CD4-positive, alpha-beta T cell treated with Interleukin-17A for 1 hour (primary cell): ENCODE results near the gene CCR5.
A peak's percentile ranks its signal among the peaks of the same experiment; 100 is the strongest.

ENCODE experiments used
- DNase-seq: peaks from one replicate; pipeline ENCODE4 v3.0.0-alpha.2; 2020

The CCR5 gene

DNA sequence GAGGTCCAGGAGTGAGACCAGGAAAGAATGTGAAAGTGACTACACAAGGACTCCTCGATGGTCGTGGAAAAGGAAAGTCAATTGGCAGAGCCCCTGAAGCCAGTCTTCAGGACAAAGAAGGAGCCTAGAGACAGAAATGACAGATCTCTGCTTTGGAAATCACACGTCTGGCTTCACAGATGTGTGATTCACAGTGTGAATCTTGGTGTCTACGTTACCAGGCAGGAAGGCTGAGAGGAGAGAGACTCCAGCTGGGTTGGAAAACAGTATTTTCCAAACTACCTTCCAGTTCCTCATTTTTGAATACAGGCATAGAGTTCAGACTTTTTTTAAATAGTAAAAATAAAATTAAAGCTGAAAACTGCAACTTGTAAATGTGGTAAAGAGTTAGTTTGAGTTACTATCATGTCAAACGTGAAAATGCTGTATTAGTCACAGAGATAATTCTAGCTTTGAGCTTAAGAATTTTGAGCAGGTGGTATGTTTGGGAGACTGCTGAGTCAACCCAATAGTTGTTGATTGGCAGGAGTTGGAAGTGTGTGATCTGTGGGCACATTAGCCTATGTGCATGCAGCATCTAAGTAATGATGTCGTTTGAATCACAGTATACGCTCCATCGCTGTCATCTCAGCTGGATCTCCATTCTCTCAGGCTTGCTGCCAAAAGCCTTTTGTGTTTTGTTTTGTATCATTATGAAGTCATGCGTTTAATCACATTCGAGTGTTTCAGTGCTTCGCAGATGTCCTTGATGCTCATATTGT lies 10.8 kb upstream of the CCR5 start:
- no peak for DNase-seq

DNA sequence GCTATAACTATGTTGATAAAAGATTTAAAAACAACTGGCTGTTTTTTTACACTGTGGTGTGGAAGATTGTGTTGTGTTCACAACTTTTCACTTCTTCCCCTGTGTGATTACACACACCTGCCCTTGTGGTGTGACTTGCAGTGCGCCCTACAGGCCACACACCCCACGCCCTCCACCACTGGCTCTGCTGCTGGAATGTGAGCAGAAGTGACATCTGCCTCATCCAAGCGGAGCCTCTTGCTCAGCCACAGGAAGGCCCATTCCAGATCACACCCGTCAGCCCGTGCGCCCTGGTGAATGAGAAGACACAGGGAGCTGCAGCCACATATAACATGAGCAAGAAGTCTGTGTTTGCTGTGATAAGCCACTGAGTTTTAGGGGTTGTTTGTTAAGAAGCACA lies 9.8 kb upstream of the CCR5 start:
- DNase-seq, result no peak

DNA sequence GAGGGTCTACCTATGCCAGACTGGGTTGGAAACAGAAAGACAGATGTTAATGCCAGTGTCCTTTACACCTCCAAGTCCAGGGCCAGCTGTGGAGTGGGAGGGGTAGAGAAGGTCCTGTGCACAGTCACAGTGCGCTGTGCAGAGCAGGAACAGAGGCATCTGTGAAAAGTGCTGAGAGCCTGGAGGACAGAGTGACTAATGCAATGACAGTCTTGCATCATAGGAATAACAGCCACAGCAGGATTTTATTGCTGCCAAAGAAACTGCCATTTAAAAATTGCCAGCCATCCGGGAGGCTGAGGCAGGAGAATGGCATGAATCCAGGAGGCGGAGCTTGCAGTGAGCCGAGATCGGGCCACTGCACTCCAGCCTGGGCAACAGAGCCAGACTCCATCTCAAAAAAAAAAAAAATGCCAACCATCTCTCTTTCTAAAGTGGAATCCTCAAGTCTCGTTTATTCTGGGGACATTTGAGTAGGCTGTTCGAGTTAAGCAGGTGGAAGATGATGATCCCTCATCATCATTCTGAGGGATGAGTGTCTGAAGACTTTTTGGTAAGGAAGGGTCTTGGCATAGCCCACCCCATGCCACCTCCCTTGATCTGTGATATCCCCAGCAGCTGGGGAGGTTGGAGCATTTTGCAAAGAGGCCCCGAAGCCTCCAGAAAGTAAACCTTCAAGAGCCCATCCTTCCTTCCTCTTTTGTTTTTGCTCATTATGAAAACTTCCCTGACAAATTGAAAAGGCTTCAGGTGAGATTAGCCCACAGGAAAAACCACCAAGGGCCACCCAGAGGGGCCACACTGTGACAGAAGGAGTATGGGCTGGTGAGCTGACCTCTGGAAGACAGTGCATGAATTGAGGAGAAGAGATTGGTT lies 9.1 kb upstream of the CCR5 start:
- no peak for DNase-seq

DNA sequence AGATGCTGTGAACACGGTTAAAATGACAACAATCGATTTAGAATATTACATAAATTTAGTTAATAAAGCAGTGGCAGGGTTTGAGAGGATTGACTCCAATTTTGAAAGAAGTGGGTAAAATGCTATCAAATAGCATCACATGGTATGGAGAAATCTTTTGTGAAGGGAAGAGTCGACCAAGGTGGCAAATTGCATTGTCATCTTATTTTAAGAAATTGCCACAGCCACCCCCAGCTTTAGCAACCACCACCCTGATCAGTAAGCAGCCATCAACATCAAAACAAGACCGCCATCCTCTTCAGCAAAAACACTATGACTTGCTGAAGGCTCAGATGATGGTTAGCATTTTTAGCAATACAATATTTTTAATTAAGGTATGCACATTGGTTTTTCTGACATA lies 5.7 kb upstream of the CCR5 start:
- no peak for DNase-seq

DNA sequence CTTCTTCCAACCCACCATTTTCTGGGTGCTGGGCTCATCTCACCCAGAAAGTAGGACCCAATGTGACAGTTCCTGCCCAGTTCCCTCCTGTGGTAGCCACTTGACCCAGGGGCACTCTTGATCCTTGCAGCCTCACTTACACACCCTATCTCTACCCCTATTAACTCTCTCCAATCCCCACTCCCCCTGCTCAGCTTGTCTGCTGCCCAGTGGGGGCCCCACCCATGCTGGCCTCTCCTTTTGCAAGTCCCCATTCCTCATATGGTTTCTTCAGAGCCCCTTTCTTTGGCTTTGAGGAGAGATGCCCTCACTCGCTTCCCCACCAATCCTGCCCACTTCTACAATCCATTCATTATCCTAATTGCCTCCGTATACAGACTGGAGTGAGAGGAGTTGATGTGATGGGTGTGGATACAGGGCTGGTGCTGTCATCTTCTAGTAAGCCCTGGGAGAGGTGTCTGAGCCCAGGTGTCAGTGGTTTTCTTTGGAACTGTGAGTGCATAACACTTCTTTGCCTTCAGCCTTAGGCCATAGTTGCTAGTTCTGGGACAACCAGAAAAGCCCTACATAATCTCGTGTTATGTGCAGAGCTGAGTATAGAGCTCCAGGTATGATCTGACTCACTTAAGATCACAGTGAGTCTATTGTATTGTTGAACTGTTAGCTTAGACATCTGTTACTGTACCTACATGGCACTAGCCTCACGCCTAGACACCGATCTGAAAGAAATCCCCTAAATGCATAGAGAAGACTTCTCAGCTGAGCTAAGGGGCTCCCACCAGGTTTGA lies 4.8 kb upstream of the CCR5 start:
- DNase-seq, result no peak

DNA sequence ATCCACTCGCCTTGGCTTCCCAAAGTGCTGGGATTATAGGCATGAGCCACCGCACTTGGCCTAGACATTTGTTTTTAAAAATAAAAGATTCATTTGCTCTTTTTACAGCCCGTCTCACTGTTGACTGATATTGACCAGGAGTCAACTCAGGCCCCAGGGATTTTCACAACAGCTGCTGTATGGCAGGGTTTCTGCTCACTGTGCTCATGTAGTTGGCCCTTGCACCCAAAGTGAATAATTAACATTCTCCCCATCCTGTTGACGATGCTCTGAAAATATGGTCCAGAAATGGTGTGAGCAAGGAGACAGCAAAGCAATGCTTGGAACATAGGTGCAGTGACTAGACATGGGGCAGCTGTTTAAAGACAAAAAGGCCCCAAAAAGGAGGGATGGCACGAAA lies 2.9 kb upstream of the CCR5 start:
- DNase-seq, result no peak

DNA sequence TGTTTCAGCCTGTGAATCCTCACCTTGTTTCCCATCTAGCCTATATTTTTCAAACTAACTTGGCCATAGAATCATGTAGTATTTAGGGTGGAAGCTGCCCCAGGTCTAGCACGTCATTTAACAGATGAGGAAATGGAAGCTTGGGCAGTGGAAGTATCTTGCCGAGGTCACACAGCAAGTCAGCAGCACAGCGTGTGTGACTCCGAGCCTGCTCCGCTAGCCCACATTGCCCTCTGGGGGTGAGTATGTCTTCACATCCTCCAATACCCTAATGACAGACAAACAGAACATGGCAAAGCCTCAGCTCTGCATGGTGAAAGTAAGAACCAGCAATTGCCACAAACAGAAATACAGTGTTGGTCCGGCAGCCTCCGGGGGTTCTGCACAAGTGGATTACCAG lies 2.2 kb upstream of the CCR5 start:
- DNase-seq, result peak; percentile 82

DNA sequence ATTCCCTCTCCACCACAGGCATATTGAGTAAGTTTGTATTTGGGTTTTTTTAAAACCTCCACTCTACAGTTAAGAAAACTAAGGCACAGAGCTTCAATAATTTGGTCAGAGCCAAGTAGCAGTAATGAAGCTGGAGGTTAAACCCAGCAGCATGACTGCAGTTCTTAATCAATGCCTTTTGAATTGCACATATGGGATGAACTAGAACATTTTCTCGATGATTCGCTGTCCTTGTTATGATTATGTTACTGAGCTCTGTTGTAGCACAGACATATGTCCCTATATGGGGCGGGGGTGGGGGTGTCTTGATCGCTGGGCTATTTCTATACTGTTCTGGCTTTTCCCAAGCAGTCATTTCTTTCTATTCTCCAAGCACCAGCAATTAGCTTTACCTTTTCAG lies 1.6 kb upstream of the CCR5 start:
- no peak for DNase-seq

DNA sequence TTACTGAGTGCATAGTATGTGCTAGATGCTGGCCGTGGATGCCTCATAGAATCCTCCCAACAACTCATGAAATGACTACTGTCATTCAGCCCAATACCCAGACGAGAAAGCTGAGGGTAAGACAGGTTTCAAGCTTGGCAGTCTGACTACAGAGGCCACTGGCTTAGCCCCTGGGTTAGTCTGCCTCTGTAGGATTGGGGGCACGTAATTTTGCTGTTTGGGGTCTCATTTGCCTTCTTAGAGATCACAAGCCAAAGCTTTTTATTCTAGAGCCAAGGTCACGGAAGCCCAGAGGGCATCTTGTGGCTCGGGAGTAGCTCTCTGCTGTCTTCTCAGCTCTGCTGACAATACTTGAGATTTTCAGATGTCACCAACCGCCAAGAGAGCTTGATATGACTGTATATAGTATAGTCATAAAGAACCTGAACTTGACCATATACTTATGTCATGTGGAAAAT lies 1.0 kb upstream of the CCR5 start:
- no peak for DNase-seq

DNA sequence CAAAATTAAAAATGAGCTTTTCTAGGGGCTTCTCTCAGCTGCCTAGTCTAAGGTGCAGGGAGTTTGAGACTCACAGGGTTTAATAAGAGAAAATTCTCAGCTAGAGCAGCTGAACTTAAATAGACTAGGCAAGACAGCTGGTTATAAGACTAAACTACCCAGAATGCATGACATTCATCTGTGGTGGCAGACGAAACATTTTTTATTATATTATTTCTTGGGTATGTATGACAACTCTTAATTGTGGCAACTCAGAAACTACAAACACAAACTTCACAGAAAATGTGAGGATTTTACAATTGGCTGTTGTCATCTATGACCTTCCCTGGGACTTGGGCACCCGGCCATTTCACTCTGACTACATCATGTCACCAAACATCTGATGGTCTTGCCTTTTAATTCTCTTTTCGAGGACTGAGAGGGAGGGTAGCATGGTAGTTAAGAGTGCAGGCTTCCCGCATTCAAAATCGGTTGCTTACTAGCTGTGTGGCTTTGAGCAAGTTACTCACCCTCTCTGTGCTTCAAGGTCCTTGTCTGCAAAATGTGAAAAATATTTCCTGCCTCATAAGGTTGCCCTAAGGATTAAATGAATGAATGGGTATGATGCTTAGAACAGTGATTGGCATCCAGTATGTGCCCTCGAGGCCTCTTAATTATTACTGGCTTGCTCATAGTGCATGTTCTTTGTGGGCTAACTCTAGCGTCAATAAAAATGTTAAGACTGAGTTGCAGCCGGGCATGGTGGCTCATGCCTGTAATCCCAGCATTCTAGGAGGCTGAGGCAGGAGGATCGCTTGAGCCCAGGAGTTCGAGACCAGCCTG lies 984 bp downstream of the CCR5 start:
- DNase-seq, result no peak

DNA sequence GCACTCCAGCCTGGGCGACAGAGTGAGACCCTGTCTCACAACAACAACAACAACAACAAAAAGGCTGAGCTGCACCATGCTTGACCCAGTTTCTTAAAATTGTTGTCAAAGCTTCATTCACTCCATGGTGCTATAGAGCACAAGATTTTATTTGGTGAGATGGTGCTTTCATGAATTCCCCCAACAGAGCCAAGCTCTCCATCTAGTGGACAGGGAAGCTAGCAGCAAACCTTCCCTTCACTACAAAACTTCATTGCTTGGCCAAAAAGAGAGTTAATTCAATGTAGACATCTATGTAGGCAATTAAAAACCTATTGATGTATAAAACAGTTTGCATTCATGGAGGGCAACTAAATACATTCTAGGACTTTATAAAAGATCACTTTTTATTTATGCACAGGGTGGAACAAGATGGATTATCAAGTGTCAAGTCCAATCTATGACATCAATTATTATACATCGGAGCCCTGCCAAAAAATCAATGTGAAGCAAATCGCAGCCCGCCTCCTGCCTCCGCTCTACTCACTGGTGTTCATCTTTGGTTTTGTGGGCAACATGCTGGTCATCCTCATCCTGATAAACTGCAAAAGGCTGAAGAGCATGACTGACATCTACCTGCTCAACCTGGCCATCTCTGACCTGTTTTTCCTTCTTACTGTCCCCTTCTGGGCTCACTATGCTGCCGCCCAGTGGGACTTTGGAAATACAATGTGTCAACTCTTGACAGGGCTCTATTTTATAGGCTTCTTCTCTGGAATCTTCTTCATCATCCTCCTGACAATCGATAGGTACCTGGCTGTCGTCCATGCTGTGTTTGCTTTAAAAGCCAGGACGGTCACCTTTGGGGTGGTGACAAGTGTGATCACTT lies 2.0 kb downstream of the CCR5 start:
- peak; percentile 59 for DNase-seq

DNA sequence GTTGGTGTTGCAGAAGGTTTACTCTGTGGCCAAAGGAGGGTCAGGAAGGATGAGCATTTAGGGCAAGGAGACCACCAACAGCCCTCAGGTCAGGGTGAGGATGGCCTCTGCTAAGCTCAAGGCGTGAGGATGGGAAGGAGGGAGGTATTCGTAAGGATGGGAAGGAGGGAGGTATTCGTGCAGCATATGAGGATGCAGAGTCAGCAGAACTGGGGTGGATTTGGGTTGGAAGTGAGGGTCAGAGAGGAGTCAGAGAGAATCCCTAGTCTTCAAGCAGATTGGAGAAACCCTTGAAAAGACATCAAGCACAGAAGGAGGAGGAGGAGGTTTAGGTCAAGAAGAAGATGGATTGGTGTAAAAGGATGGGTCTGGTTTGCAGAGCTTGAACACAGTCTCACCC lies 4.0 kb downstream of the CCR5 start:
- no peak for DNase-seq

DNA sequence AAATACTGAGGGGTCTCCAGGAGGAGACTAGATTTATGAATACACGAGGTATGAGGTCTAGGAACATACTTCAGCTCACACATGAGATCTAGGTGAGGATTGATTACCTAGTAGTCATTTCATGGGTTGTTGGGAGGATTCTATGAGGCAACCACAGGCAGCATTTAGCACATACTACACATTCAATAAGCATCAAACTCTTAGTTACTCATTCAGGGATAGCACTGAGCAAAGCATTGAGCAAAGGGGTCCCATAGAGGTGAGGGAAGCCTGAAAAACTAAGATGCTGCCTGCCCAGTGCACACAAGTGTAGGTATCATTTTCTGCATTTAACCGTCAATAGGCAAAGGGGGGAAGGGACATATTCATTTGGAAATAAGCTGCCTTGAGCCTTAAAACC lies 4.5 kb downstream of the CCR5 start:
- DNase-seq, result no peak

DNA sequence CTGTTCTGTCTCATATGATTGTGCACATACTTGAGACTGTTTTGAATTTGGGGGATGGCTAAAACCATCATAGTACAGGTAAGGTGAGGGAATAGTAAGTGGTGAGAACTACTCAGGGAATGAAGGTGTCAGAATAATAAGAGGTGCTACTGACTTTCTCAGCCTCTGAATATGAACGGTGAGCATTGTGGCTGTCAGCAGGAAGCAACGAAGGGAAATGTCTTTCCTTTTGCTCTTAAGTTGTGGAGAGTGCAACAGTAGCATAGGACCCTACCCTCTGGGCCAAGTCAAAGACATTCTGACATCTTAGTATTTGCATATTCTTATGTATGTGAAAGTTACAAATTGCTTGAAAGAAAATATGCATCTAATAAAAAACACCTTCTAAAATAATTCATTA lies 5.1 kb downstream of the CCR5 start:
- no peak for DNase-seq

DNA sequence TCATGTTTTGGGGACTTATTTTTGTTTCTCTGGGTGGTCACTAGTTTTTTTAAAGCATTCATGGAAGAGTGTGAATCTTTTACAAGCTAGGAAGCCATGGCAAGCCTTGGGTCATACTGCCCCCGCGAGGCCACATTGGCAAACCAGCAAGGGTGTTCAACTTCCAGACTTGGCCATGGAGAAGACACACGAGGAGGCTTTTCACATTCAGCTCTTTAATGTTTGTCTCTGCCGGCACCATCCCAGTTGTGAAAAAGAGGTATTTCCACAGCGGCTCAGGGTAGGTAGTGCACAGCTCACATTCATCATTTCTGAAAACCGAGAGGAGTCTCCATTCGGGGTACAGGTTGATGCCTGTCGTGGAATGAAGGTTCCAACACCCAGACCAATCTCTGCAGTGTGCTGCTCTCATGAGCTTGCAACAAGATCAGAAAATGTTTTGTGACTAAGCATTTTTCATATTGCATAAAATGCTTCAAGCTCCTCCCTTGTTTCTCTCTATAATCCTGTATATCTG lies 7.7 kb downstream of the CCR5 start:
- DNase-seq, result peak; percentile 72

DNA sequence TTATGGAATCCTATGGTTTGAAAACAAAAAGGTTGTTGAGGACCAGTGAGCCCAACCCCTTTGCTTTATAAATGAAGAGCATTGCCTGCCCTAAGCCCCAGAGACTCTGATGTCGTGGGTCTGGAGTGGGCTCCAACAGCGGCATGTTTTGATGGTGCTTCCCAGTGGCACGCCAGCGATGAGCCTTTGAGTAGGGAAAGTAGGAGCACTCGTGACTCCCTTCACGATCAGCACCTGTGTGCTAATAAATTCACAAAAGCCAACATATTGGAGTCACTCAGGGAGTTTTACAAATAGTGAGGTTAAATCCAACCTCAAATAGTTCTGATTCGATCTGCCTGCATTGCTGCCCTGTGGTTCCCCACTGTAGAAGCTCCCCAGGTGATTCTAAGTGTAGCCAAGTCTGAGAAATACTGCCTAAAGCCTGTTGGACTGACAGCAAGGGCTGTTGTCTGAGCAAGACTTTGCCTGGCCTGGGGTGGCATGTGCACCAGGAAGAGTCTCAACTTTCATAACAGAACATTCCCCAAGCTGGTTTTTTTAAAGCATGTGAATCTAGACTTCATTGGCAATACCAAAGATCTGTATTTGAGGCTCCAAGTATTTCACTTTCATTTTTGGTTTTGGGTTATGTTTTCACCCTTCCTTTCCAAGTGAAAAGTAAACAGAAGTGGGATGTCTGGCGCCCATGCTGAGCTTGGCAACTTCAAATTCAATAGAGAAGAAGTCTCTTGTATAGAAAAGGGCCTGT lies 9.9 kb downstream of the CCR5 start:
- DNase-seq, result no peak

DNA sequence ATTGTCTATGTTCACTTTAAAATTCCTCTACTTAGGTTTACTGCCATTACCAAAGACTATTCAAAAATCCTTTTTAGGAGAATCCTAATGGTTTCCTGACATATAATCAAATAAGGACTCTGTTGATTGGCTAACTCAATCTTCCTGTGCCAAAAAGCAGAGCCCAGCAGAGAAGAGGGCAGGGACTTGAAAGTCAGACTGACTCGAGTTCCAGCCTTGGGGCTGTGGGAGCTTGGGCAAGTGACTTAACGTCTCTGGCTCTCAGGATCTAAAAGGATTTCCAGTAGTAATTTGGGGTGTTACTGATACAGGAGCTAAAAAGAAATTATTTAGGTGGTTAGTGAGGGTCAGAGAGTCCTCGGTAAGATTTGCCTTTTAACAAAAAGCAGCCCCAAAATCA lies 10.9 kb downstream of the CCR5 start:
- no peak for DNase-seq

DNA sequence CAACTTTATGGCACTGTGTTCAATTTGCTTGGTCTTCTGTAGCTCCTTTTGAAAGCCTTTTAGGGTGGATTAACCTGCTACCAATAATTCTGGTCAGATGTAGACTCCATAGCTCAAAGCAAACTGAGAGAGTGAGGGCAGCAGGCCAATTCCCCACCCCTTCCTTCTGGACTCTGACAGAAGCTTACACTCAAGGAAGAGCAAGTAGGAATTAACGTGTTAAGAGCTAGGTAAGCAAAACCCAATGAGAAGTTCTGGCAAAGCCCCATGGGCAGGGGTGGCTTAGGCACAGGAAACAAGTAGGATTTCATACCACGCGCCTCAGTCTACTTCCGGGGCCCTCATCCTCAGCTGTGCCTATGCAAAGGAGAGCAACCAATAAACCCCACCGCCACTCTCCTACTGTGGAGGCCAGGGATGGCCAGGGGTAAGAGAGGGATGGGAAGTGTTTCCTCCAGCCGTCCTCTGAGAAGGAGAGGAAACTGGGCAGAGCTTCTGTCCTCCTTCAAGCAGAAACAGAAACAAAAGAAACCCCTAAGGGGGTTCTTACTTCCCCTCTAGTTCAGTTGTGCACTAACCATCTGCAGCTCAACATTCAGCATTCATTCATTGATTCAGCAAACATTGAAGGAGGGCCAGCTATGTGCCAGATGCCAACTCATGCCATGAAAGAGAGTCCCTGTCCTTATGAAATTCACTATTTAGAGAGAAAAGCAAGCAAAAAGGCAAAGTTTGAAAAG lies 12.6 kb downstream of the CCR5 start:
- no peak for DNase-seq

DNA sequence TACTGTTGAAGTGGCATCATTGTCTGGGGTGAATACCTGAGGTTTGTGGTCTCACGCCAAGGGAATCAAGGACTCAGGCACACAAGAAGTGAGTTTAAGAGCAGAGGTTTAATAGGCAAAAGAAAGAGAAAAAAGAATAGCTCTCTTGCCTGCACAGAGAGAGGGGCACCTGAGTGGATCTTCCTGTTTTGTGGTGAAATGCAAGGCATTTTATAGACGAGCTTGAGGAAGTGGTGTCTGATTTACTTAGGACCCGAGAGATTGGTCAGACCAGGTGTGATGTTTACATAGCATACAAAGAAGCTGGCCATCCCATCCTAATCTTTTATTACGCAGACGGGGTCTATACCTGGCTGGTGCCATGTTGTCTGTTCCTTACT lies 13.2 kb downstream of the CCR5 start:
- DNase-seq, result no peak

DNA sequence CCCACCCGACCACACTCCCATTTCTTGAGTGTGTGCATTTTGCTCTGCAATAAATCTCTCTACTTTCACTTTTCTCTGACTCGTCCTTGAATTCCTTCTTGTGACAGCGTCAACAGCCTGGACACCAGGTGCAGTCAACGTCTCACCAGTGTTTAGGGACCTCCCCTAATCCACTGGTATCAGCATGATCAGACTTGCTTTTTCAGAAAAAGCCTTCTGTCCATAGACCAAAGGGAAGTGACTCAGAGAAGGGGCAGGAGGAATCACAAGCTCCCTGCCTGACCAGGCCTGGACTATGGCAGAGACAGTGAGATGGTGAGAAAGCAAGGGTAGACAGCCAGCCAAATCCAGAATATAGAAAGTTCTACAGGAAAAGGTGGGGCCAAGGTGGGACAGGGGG lies 15.5 kb downstream of the CCR5 start:
- DNase-seq, result no peak
